OCI-LY7 (cell line): Measurements from ENCODE around the gene AMZ2. TPM values are rescaled to one million over a fixed set of nuclear protein-coding genes. Genes with fewer than 3 reads are reported as not detected.

Experiments used
- BruUV-seq: library from RNA; stranded (reverse); fragments of 400-500 nt; replicated peaks from 2 replicates; lab custom pipeline; 2021; lab: Mats Ljungman, UMichigan
- CTCF ChIA-PET: fragments of 300-600 bp; sonication (Branson Sonifier 250); formaldehyde crosslinking; loops from one replicate; lab custom pipeline; 2022; ENCODE audit warnings: antibody characterized with exemption; ENCODE audit not compliant: unreplicated experiment; lab: Charles Lee
- POLR2A ChIA-PET: fragments of 300-600 bp; sonication (Branson Sonifier 250); formaldehyde crosslinking; loops from one replicate; lab custom pipeline; 2022; ENCODE audit warnings: antibody characterized with exemption; lab: Charles Lee
- DNase-seq: peaks from one replicate; pipeline ENCODE4 v3.0.0-alpha.2; 2015; ENCODE audit warnings: low spot score
- H2AFZ ChIP-seq: fragments of 200-600 bp; sonication (generic), shearing (Covaris generic); 2 replicates; pipeline ENCODE4 v1.6.1; 2014; ENCODE audit warnings: mild to moderate bottlenecking, antibody characterized with exemption, low read length, moderate library complexity
- H3K27ac ChIP-seq: fragments of 200-600 bp; sonication (generic); 2 replicates; pipeline ENCODE4 v1.5.1; 2014; ENCODE audit warnings: mixed run types, low read depth, mild to moderate bottlenecking, moderate library complexity, low read length, inconsistent platforms; ENCODE audit not compliant: poor library complexity, severe bottlenecking
- H3K36me3 ChIP-seq: fragments of 200-600 bp; sonication (generic); 2 replicates; pipeline ENCODE4 v1.6.1; 2014; ENCODE audit warnings: mild to moderate bottlenecking, antibody characterized with exemption, low read length, moderate library complexity, mixed read lengths; ENCODE audit not compliant: insufficient read depth
- H3K4me1 ChIP-seq: fragments of 200-600 bp; sonication (generic); 2 replicates; pipeline ENCODE4 v1.5.1; 2014; ENCODE audit warnings: mild to moderate bottlenecking, low read length; ENCODE audit not compliant: insufficient read depth, poor library complexity, severe bottlenecking
- H3K4me2 ChIP-seq: fragments of 200-600 bp; sonication (generic); 2 replicates; pipeline ENCODE4 v1.6.1; 2014; ENCODE audit warnings: mild to moderate bottlenecking, low read length
- H3K4me3 ChIP-seq: fragments of 200-600 bp; sonication (generic); 2 replicates; pipeline ENCODE4 v1.5.1; 2014; ENCODE audit warnings: mild to moderate bottlenecking, low read depth, low read length; ENCODE audit not compliant: poor library complexity, severe bottlenecking
- H3K79me2 ChIP-seq: fragments of 200-600 bp; sonication (generic); 2 replicates; pipeline ENCODE4 v1.6.1; 2016; ENCODE audit warnings: low read depth, mild to moderate bottlenecking, low read length, moderate library complexity, mixed read lengths; ENCODE audit not compliant: insufficient read depth
- H3K9me2 ChIP-seq: fragments of 200-600 bp; sonication (generic); 2 replicates; pipeline ENCODE4 v1.6.1; 2016; ENCODE audit warnings: mild to moderate bottlenecking, low read length, mixed read lengths; ENCODE audit not compliant: insufficient read depth
- H3K9me3 ChIP-seq: fragments of 200-600 bp; sonication (generic); 2 replicates; pipeline ENCODE4 v1.6.1; 2014; ENCODE audit warnings: mild to moderate bottlenecking, mixed run types, low read length, mixed read lengths
- H4K20me1 ChIP-seq: fragments of 200-600 bp; sonication (generic); 2 replicates; pipeline ENCODE4 v1.6.1; 2014; ENCODE audit warnings: mild to moderate bottlenecking, antibody characterized with exemption, low read length, moderate library complexity, mixed read lengths; ENCODE audit not compliant: insufficient read depth
- EZH2phosphoT487 ChIP-seq: fragments of 200-600 bp; sonication (generic); IDR thresholded peaks from 2 replicates; pipeline ENCODE4 v1.6.1; 2018; ENCODE audit warnings: low read depth, borderline replicate concordance, mild to moderate bottlenecking, mixed run types, antibody characterized with exemption, low read length, moderate library complexity, mixed read lengths
- intact Hi-C: fragments of 100-400 bp; cut with micrococcal nuclease; formaldehyde crosslinking; loops from one replicate; pipeline ENCODE4 v1.10.0; 2022; ENCODE audit not compliant: unreplicated experiment
- total RNA-seq, 2 experiments: library from RNA; depleted of rRNA in 1 of 2; stranded (reverse); fragments of >200 nt in 1 of 2; shearing (Covaris generic) in 1 of 2; gene quantifications; 2 replicates each; pipeline ENCODE4 v1.2.3, GENCODE V29; 2014 to 2022
- TF ChIP-seq, protein P1 (sequence below): fragments of 200-600 bp; sonication (generic); conservative IDR thresholded peaks from 2 replicates; pipeline ENCODE4 v1.5.1; 2014; ENCODE audit warnings: mild to moderate bottlenecking, antibody characterized with exemption, low read length, moderate library complexity, mixed read lengths

The AMZ2 gene
- total RNA-seq, 2 experiments from 2014 or later: 117 to 248 TPM

- Histone ChIP-seq H4K20me1 (no peaks in the 10 kb centered on the region), H3K79me2 (peaks cover 39% of the 10 kb centered on the region; the same call in 1 of the 2 replicates), H3K27ac (peak within 1 kb of the TSS; percentile 94), H2AFZ (peak within 1 kb of the TSS; percentile 61; the same call in 1 of the 2 replicates), H3K9me3 (no peaks in the 10 kb centered on the region), H3K4me2 (peak within 1 kb of the TSS; percentile 77), H3K4me3 (peak within 1 kb of the TSS; percentile 85), H3K4me1 (peaks cover 59% of the 10 kb centered on the region), H3K9me2 (no peaks in the 10 kb centered on the region), H3K36me3 (peaks cover 2% of the 10 kb centered on the region)
- TF ChIP-seq, protein P1, sequence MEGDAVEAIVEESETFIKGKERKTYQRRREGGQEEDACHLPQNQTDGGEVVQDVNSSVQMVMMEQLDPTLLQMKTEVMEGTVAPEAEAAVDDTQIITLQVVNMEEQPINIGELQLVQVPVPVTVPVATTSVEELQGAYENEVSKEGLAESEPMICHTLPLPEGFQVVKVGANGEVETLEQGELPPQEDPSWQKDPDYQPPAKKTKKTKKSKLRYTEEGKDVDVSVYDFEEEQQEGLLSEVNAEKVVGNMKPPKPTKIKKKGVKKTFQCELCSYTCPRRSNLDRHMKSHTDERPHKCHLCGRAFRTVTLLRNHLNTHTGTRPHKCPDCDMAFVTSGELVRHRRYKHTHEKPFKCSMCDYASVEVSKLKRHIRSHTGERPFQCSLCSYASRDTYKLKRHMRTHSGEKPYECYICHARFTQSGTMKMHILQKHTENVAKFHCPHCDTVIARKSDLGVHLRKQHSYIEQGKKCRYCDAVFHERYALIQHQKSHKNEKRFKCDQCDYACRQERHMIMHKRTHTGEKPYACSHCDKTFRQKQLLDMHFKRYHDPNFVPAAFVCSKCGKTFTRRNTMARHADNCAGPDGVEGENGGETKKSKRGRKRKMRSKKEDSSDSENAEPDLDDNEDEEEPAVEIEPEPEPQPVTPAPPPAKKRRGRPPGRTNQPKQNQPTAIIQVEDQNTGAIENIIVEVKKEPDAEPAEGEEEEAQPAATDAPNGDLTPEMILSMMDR: no peak
- TF ChIP-seq EZH2phosphoT487: no peak
- ChIA-PET CTCF (no interaction called here), POLR2A (interaction anchor here (0.5 to 9.1 kb wide), 17 partner anchors 12 to 253 kb away, joined by 3 to 67 read pairs (median 4); partner anchors contain the start of gene WIPI1)
- peak; percentile 96 for DNase-seq
- intact Hi-C loops: loop anchor here (1.0 to 5.0 kb wide), 4 partner anchors 53 to 296 kb away; no protein-coding TSS in a partner anchor
- no TSS peak for BruUV-seq
These were observed 43.4 kb downstream of the AMZ2 start, which contains the start of the genes ARSG and SLC16A6 for GRCh38 chr17:68290955-68291835. Gene ARSG (plus strand): TSS chr17:68291495. CDS start chr17:68307494, 15,999 bp downstream. Gene SLC16A6 (minus strand): TSS chr17:68291127. CDS start chr17:68278320, 12,807 bp downstream.

DNA sequence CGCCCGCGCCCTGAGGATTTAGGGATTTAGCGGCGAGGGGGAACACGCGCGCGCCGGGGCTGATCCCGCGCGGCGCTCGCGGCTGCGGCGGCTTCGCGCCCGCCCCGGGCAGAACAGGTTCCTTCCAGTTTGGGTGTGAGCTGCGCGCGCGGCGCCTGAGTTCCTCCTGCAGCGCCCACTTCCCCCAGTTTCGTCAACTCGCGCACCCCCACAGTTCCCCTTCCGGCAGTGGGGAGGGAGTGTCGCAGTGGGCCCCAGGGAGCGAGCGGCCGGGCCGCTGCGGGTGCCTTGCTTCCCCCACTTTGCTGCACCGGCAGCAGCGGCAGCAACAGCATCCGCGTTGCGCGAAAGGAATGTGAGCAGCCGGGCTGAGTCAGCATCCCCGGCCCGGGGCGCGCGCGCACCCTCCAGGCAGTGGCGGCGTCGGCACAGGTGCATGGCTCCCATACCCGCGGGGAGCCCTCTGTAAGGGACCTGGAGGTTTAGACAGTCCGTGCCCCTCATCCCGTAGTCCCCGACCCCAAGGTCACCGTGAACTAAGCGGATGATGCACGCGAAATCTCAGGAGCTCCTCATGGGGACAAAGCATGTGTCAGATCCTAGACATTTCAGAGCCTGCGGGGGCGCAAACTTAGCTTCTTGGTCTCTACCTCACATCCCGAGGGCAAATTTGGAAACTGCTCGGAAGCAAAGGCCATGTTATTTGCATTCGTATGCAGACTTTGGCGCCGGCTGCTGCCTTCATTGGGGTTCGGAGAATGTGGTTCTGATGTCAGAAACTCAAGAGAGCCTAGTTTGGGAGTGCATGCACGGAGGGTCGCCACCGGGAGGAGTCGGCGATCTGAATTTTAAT lies 44.2 kb downstream of the AMZ2 start:
- DNase-seq: peak; percentile 96
- no peaks in the 10 kb centered on the region for H3K9me3 ChIP-seq
- intact Hi-C loops: loop anchor here (1.0 to 5.0 kb wide), 10 partner anchors 29 to 297 kb away; no protein-coding TSS in a partner anchor
- ChIA-PET CTCF (interaction anchor here (0.6 to 1.2 kb wide), 6 partner anchors 20 to 110 kb away, joined by 3 to 9 read pairs (median 3); no protein-coding TSS in a partner anchor), POLR2A (interaction anchor here (0.6 to 9.1 kb wide), 28 partner anchors 9 to 170 kb away, joined by 3 to 67 read pairs (median 3); partner anchors contain the start of genes AMZ2 and WIPI1)
- peaks cover 39% of the 10 kb centered on the region; the same call in 1 of the 2 replicates for H3K79me2 ChIP-seq
- H3K4me3 ChIP-seq: peak overlapping the region; percentile 85
- H3K4me1 ChIP-seq: peaks cover 51% of the 10 kb centered on the region
- H3K9me2 ChIP-seq: no peaks in the 10 kb centered on the region
- no peaks in the 10 kb centered on the region; the same call in 1 of the 2 replicates for H3K36me3 ChIP-seq
- H4K20me1 ChIP-seq: no peaks in the 10 kb centered on the region
- H2AFZ ChIP-seq: peak overlapping the region; percentile 61; the same call in 1 of the 2 replicates
- H3K27ac ChIP-seq: peak overlapping the region; percentile 94
- BruUV-seq: no TSS peak
- H3K4me2 ChIP-seq: peak overlapping the region; percentile 77
- no peak for TF ChIP-seq EZH2phosphoT487
- TF ChIP-seq, protein P1: peak; percentile 75
